D341Med (cell line): ENCODE results near the gene KCTD19.

ENCODE experiments used
- DNase-seq: peaks from one replicate; pipeline ENCODE4 v3.0.0; 2012; ENCODE audit warnings: low spot score

KCTD19 gene

DNA sequence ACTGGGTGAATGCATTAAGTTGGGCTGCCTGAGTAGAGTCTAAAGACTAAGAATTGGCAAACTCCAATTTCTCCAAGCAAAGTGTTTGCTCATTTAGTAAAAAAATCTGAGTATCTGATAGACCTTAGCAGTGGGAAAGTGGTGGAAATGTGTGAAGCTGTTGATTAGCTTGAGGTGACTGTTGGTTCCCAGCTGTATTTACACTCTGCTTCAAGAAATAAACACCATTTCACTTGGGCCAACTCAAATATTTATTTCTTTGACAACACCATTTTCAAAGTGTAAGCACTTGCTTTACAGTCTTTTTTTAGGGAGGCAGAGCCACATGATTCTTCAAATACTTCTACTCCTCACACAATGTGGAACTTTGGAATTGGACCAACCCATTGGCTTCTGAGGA is 8.7 kb downstream of the KCTD19 start:
- DNase-seq, result no peak

DNA sequence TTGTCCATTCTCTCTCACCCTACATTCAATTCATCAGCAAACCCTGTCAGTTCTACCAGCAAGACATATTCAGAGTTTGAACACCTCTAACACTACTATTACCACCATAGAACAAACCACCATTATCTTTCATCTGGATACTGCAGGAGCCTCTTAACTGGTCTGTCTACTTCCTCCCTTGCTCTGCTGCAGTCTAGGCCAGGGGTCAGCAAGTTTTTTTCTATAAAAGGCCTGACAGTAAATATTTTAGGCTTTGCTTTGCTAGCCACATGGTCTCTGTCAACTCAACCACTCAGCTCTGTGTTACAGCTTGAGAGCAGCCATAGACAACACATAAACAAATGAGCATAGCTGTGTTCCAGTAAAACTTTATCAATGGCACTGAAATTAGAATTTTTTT is 13.8 kb downstream of the KCTD19 start:
- DNase-seq, result no peak

DNA sequence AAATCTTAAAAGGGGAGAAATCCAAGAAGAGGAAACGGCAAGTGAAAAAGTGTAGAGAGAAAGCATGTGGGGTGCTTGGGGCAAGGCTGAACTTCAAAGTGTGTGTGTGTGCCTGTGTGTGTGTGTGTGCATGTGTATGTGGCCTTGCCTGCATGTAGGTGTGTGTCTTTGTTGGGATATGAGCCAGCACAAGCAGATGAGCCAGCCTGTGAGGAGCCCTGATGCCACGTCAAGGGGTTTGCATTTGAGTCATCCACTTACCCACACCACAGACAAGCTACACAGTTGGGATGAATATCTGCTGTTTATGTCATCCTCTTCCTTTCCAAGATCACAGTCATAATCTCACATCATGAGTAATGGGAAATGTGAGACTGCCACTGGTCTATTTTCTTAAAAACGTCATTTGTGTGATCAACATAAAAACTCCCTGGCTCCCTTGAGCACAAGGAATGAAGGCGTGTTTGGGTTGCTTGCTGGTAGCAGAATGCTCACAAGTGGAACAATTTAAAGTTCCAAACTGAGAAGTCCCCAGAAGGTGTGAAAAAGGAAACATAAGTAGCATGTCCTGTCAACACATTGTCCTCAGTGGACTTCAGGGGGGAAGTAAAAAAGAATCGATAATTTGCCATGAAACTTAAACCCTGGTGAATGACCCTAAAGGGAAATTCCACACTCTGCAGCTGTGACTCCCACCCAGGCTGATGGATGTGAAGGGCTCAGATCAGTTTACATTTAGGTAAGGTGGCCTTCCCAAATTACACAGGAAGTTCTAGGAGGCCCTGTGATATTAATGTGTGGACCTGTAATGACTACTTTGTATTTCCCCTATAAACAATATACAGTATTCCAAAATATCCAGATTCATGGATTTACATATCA is 14.7 kb downstream of the KCTD19 start:
- DNase-seq, result no peak

DNA sequence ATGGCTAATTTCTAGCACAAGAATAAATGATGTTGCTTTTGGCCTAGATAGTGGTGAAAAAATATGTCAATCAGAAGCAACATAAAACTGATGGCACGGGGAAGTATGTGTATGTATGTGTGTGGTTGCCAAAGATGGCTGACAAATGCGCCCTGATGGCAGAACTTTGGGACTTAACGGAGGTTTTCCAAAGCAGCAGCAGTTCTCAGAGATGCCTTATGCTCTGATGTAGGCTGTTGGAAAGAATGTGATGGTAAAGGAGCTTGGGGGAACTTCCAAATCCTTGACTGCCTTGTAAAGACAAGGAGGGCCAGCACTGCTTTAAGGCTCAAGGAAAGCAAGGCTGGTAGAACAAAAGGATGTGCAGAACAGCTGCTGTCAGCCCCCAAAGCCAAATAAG is 16.0 kb downstream of the KCTD19 start:
- no peak for DNase-seq

DNA sequence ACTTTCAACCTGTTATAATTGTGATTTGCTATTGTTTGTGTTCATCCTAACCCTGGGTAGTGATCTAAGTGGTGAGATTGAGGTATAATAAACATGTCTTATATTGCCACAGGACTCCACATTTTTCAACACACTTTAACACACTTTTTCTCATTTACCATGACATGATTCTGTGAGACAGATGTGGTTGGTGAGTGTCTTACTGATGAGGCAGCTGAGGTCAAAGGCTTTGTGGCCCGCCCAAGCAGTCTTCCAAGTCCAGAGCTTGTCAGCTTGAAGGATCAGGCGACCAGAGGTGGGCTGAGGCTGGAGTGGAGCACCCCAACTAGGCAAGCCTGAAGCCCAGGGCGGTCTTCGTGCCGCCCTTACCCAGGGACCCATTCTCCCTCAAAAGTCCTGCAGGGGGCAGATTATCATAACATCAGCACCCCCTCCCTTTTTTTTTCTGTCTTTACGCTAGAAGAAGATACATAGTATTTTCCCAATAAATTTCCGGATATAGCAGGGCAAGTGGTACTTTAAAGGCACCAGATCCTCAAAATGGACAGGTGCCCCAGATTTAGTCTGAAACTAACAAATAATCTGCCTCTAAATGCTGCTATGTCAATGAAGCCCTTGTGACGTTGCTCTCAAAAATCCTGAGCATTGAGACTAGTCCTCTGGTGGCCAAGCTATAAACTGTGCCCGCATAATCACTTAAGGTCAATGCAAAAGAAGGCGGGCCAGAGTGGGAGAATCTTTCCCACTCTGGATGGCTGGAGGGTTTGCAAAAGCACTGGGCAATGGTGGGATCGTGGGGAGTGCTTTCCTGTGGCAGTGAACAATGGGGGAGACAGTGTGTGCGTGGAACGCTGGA is 21.1 kb downstream of the KCTD19 start:
- peak; percentile 15 for DNase-seq

DNA sequence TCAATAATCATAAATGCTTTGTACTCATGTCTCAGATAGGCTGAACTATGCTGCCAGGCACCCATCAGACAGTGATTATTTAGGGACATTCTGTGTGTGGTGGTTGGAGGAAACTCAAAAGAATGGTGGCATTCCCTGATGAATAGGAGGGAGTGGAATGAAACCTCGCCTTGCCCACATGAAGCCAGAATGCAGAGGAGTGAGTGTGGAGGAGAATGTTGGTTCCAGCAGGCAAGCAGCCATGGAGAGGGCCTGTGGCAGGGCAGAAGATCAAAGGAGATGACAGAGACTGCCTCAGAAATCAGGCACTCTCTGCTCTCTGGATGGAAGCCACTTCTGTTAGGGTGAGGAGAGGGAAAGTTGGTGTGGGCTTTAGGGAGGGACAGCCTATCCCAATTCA is 22.5 kb downstream of the KCTD19 start:
- no peak for DNase-seq

DNA sequence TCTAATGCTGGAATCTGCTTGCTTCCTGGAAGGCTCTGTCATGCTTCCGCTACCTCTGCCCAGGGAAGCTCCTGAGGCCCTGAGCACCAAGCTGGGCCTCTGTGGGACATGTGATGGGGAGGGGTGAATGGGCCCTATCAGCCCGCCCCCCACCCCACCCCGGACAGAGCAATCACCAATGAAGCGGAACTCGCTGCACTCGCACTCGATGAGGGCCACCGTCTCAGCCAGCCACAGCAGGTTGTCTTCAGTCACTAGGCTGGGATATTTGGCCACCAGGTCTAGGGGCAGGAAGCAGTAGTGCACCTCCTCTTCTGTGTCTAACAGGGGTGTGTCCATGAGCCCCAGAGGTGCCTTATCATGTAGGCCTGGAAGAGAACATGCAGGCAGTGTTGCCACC is 23.6 kb downstream of the KCTD19 start:
- peak; percentile 12 for DNase-seq

DNA sequence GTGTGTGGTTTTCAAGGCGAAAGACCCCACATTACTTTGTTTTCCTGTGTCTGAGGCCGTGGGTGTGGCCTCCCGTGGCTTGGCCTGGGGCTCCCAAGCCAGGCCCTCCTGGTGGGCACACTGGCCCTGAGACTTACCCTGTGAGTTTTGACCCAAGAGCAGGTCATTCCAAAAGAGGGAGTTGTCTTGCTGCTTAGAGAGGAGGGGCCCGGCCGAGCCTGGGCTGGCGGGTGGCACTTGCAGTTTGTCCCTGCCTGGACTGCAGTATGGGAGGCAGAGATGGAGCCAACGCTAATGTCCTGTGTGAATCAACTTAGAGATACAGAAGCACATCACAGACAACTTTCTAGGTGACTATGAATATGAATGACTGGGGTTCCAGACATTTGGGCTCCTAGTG is 24.5 kb downstream of the KCTD19 start:
- DNase-seq, result no peak

DNA sequence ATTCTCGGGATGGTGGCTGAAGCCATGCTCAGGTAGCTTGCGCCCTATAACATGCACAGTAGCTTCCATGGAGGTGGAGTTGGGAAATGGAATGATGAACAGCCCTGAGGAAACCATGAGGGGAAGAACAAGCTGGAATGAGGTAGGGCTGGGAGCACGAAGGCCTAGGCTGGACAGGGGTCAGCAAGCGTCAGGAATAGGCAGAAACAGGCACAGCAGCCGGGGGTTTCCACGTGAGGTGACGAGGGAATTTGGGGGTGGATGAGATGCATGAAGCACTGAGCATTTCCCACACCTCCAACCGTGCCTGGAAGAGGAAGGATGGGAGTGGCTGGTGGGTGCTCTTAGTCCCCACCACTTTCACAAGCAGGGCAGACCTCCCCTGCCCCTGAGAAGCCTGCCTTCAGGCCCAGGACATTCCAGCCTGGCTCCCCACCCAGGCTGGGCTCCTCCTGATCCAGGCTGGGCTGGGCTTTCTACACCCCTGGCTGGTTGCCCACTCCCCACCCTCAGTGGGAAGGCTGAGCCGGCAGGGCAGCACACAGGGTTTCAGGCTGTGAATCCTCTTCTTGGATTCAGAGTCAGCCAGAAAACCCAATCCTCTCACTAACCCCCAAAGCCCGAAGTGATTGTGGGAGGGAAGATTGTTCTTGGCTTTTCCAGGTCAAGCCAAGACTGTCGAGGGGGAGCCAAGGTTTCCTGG is 25.3 kb downstream of the KCTD19 start:
- DNase-seq, result no peak

DNA sequence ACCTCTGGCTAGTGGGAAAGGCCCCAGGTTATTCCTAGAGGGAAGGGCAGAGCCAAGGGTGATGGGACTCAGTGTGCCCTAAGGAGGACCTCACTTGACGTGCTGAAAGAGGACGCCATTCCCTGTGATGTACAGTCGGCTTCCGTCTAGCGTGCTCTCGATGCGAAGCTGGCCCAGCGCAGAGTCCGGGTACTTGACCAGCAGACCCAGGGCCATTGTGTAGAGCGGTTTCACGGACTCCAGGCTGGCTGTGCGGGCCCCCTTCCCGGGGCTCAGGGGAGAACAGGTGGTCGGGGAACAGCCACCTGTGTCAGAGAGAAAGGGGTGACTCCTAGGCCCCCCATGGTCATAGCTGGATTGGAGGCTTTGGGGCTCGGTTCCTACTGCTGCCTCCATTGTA is 27.3 kb downstream of the KCTD19 start:
- DNase-seq, result peak; percentile 19

DNA sequence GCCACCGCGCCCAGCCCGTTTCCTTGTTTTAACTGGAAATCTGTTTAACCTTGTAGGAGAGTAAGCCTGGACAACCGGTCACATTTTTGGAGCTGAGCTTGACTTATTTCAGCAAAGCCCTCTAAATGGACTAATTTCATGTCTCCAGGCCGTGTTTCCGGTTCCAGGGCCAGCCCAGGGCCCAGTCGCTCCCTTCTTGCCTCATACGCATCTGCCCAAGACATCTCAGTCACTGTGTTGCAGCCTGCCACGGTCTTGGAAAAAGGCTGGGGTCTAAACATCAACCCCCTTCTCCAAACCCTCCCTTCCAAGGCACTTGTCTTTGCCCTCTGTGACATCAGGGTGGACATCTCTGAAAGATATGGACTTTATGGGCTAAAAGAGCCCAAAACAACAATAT is 28.3 kb downstream of the KCTD19 start:
- DNase-seq, result no peak

DNA sequence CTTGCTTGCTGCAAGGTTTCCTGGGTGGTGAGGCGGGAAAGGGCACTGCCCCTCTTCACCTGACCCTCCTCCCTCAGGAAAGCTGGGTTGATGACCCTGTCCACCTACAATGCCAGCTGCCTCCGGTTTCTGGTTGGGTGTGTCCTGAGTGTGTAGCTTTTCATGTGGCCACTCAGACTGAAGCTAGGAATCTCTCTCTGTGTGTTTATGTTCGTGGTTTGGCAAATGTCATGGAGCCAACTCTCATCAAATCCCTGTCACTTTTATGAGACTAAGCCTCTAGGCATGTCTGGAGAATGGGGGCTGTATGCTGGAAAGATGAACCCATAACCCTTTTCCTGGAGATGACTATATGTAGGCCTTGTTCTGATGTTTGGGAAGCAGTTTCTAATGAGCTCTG is 30.1 kb downstream of the KCTD19 start:
- DNase-seq, result no peak

DNA sequence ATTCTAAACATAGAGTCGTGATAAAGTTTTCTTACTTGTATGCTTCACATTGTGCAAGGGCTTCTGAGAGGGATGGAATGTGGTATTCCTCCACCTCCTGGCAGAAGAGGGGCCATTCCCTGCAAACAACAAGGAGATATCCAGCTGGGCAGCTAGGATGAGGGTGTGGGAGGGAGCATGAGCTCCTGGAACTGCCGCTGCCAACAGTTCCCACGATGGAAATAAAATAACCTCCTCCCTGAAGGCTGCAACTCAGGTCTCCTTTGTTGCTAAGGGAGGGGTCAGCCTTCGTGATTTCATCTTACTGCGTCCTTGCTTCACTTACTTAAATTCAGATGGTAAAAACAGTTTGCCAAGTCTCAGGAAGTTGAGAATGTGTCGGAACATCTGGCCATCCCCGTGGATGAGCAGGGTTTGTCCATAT is 31.6 kb downstream of the KCTD19 start:
- no peak for DNase-seq

DNA sequence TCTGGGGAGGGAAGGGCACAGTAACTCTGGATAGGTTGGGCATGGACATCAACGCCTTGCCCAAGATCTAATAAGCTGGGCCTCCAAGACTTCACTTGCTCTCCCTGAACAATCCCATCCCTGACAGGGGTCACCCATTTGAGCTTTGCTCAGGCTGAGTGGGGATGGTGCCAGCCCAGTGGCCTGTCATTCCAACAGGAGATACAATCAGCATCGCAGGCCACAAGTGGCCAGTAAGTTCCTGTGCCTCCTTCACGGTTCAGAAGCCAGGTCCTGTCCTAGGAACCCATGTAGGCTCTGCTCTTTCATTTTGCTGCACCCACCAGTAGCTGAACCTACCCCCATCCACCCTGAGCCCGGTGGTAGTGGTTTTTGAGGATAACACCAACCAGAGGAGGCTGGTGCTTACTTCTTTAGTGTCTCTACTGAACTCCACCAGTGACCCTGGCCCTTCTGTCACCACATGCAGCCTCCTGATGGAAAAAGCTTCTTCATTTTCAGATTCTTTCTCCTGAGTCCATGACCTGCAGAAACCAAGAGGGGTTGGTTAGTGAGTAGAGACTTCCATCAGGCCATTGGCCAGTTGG is 32.3 kb downstream of the KCTD19 start:
- no peak for DNase-seq

DNA sequence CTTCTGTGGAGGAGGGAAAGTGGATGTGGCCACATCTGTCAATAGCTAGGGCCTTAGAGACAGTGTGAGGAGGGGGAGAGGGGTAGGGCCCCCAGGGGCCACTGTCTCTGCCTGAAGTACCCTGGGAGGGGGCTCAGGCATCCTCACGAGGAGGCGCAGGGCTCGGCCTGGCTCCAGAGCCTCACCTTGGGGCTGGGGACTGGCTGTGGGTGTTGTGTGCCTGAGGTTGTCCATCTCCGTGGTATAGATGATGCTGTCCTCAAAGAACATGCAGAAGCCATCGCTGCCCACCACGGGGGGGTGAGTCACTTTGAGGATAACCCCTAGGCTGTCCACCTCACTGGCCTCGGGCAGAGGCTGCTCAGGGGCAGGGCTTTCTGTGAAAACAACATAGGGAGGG is 35.1 kb downstream of the KCTD19 start:
- no peak for DNase-seq

DNA sequence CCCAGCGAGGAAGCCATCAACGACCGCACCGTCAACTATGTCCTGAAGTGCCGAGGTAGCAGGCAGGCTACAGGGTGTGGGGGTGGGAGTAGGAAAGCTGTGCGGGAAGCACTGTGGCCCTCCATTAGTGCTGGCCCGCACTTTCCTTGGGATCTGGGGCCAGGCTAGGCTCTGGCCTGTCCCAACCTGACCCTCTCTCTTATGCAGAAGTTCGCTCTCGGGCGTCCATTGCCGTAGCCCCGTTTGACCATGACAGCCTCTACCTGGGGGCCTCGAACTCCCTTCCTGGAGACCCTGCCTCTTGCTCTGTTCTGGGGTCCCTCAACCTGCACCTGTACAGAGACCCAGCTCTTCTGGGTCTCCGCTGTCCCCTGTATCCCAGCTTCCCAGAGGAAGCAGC is 38.6 kb downstream of the KCTD19 start:
- no peak for DNase-seq

DNA sequence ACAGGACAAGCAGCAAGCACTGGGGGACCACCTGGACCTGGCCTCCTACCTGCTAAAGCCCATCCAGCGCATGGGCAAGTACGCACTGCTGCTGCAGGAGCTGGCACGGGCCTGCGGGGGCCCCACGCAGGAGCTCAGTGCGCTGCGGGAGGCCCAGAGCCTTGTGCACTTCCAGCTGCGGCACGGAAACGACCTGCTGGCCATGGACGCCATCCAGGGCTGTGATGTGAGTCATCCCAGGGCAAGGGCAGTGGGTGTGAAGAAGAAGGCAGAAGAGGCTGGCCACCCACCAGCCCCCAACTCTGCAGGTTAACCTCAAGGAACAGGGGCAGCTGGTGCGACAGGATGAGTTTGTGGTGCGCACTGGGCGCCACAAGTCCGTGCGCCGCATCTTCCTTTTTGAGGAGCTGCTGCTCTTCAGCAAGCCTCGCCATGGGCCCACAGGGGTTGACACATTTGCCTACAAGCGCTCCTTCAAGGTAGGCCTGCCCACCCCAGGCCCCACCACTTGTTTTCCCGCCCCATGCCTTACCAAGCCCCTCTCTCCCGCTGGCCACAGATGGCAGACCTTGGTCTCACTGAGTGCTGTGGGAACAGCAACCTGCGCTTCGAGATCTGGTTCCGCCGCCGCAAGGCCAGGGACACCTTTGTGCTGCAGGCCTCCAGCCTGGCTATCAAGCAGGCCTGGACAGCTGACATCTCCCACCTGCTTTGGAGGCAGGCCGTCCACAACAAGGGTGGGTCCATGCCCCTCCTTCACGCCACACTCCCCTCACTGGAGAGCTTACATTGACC is 39.9 kb downstream of the KCTD19 start:
- no peak for DNase-seq

DNA sequence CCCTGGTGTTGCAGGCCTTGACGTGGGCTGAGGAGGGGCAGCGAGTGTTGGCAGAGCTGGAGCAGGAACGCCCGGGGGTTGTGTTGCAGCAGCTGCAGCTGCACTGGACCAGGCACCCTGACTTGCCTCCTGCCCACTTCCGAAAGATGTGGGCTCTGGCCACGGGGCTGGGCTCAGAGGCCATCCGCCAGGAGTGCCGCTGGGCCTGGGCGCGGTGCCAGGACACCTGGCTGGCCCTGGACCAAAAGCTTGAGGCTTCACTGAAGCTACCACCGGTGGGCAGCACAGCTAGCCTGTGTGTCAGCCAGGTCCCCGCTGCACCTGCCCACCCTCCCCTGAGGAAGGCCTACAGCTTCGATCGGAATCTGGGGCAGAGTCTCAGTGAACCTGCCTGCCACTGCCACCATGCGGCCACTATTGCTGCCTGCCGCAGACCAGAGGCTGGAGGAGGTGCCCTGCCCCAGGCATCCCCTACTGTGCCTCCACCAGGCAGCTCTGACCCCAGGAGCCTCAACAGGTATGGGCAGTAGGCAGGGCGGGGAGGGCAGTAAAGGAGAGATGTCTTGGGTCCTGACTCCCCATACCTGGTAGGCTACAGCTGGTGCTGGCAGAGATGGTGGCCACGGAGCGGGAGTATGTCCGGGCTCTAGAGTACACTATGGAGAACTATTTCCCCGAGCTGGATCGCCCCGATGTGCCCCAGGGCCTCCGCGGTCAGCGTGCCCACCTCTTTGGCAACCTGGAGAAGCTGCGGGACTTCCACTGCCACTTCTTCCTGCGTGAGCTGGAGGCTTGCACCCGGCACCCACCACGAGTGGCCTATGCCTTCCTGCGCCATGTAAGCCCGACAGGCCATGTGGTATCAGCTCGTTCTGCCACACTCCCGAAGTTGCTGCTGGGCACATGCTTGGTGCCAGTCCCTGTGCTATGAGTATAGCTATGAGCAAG is 41.6 kb downstream of the KCTD19 start:
- peak; percentile 44 for DNase-seq

DNA sequence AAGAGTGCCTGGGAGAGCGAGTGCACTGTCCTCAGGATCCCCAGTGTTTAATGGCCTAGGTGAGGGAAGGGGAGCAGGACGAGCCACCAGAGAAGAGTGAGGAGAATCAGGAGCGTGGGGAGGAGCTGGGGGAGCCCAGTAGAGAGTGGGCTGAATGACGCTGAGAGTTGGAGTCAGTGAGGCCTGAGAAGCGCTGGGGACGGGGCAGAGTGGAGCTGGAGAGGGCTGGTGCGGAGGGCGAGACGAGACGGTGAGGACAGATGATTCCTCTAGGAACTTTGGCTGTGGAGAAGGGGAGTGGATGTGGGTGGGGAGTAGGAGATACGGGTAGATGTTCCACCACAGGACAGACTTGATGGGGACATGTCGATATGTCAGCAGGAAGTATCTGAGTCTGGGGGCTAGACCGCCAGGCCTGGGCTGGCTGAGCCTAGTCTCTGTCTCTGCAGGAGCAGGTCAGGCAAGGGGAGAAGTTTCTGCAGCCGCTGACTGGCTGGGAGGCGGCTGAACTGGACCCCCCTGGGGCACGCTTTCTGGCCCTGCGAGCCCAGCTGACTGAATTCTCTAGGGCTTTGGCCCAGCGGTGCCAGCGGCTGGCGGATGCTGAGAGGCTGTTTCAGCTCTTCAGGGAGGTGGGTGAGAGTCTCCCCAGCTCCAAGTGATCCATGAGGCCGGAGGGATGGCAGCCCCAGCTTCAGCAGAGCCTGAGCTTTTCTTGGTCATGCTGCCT is 42.5 kb downstream of the KCTD19 start:
- DNase-seq, result no peak
